GM12891 (cell line): Measurements from ENCODE around the gene KIAA1549.

ENCODE experiments used
- DNase-seq: peaks from one replicate; pipeline ENCODE4 v3.0.0; 2011; ENCODE audit warnings: low spot score; ENCODE audit not compliant: insufficient read length
- FAIRE-seq: peaks from 2 replicates; lab custom pipeline; 2011; peaks lifted over from hg19 to GRCh38; lab: Jason Lieb, UNC
- PAX5 ChIP-seq: IDR thresholded peaks from 2 replicates; pipeline ENCODE4 v1.6.1; 2011; ENCODE audit warnings: low read length, moderate library complexity, mild to moderate bottlenecking; ENCODE audit not compliant: insufficient read depth, severe bottlenecking
- POLR2A ChIP-seq: IDR thresholded peaks from 2 replicates; pipeline ENCODE4 v1.6.1; 2011; ENCODE audit warnings: low read depth, low read length, control low read depth
- POLR2AphosphoS5 ChIP-seq: IDR thresholded peaks from 2 replicates; pipeline ENCODE4 v1.6.1; 2011; ENCODE audit warnings: low read depth, low read length, control low read depth
- POU2F2 ChIP-seq: IDR thresholded peaks from 2 replicates; pipeline ENCODE4 v1.6.1; 2011; ENCODE audit warnings: low read depth, mild to moderate bottlenecking, control low read depth, low read length, moderate library complexity
- SPI1 ChIP-seq: IDR thresholded peaks from 2 replicates; pipeline ENCODE4 v1.6.1; 2011; ENCODE audit warnings: low read depth, low read length, control low read depth
- TAF1 ChIP-seq: IDR thresholded peaks from 2 replicates; pipeline ENCODE4 v1.6.1; 2011; ENCODE audit warnings: low read depth, low read length, control low read depth

KIAA1549 gene

GRCh38 chr7:138889582-138890498, 91.3 kb downstream of the KIAA1549 start:
- no peak for DNase-seq
- FAIRE-seq = no peak

GRCh38 chr7:138887872-138888656, 93.1 kb downstream of the KIAA1549 start:
- FAIRE-seq = no peak
- no peak for DNase-seq
- TF ChIP-seq POLR2AphosphoS5 = no peak
- no peak for TF ChIP-seq SPI1

More at GRCh38 chr7:138889582-138890498, 91.3 kb downstream of the KIAA1549 start:
- no peak for TF ChIP-seq POLR2AphosphoS5
- no peak for TF ChIP-seq PAX5
- no peak for TF ChIP-seq SPI1
- TF ChIP-seq POLR2A = no peak
- no peak for TF ChIP-seq POU2F2
- no peak for TF ChIP-seq TAF1

DNA sequence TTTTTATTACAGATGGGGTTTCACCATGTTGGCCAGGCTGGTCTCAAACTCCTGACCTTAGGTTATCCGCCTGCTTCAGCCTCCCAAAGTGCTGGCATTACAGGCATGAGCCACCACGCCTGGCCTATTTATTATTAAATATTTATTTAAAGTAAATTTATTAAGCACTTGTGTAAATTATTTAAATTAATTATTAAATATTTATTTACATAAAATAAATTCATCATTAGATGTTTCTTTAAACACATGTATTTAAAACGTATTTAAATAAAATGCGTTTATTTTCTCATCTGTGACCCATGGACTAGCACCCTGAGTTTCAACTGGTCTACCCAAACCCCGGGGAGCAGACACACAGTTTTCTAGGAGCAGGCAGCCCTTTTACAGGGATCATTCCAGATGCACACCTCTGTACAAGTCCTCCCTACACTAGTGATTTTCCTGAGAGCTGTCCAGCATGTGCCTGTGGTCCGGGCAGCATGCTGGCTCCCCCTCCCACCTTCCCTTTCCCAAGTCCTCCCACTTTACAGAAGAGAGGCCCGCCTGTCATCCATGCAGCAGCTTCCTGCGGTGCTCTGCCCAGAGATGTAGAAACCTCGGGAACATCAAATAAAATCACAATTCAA, 94.0 kb downstream of the KIAA1549 start:
- FAIRE-seq = no peak

DNA sequence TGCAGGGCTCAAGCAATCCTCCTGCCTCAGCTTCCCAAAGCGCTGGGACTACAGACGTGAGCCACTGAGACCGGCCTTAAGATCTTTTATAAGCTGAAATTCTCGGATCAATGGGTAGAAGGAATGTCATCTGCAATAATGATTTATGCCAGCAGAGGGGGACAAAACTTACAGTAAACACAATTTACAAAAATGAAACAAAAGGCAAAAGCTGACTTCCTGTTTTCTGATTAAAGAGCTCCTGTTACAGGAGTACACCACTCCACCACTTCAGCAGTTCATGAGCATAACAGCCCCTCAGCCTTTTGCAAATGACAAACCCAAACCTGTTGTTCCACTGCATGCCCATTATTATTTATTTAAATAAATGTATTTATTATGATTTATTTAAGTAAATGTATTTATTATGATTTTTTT, 94.7 kb downstream of the KIAA1549 start:
- DNase-seq = peak; percentile 37
- FAIRE-seq = no peak
- TF ChIP-seq POLR2A (no peak), SPI1 (peak; percentile 96)

More for the DNA sequence above, 94.0 kb downstream of the KIAA1549 start:
- no peak for TF ChIP-seq PAX5
- no peak for TF ChIP-seq POU2F2
- TF ChIP-seq POLR2AphosphoS5 = no peak
- no peak for TF ChIP-seq SPI1
- TF ChIP-seq TAF1 = no peak
- no peak for TF ChIP-seq POLR2A
- no peak for DNase-seq

GRCh38 chr7:138885383-138886147, 95.6 kb downstream of the KIAA1549 start:
- TF ChIP-seq PAX5 (no peak), POU2F2 (no peak), POLR2AphosphoS5 (no peak), TAF1 (no peak), SPI1 (no peak), POLR2A (no peak)
- FAIRE-seq (no peak), DNase-seq (no peak)

DNA sequence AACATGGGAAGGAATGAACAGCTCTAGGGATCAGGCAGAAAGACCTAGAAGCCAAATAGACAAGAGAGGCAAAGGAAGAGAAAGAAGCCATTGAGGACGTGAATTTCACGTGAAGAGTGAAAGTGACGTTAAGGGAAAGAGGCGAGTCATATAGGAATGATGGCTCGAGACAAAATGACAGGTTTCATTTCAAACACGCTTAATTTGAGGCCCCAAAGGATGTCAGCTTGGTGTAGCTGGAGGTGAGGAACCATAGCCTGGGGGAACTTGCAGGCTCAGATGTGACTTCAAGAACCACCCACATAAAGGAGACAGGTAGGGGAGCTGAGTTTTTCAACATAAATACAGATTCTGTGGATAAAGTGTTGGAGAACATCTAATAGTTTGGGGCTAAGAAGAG, 98.9 kb downstream of the KIAA1549 start:
- DNase-seq (no peak), FAIRE-seq (no peak)
- no peak for TF ChIP-seq PAX5
- TF ChIP-seq POU2F2 = no peak

- TF ChIP-seq TAF1 (no peak), POU2F2 (no peak), PAX5 (no peak), POLR2A (no peak), POLR2AphosphoS5 (no peak), SPI1 (no peak)
- DNase-seq (no peak), FAIRE-seq (no peak)
Observed at GRCh38 chr7:138881579-138882188, 99.5 kb downstream of the KIAA1549 start.

DNA sequence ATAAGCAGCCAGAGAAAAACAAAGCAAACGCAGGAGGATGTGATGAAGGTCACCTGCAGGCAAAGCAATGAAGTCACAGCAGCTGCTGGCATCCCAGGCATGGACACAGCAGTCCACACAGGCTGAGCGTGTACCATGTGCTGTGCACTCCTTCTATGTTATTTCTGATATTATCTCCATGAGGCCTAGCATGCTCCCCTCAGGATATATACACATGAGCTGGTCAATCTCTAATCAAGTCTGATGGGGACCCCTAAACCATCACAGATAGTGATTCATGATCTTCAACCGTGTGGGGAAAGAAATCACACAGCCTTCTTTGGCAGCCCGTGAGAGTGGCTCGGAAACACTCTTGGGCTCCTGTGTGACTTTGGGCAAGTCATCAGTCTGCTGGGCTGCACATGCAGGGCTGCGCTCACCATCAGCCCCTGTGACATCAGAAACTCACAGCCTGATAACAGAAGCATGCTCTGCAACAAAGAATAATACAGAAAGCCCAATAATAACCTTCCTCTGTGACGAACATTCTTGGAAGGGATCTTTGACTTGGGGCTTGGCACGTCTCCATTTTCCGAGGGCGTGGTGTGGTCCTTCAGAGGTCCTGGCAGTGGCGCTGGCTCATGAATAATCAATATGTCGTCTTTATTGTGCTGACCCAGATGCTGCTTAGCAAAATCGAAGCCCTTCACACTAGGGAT, 100.2 kb downstream of the KIAA1549 start:
- no peak for TF ChIP-seq PAX5
- no peak for TF ChIP-seq POLR2AphosphoS5
- no peak for TF ChIP-seq POLR2A
- TF ChIP-seq TAF1 = no peak
- no peak for TF ChIP-seq POU2F2
- TF ChIP-seq SPI1 = no peak

DNA sequence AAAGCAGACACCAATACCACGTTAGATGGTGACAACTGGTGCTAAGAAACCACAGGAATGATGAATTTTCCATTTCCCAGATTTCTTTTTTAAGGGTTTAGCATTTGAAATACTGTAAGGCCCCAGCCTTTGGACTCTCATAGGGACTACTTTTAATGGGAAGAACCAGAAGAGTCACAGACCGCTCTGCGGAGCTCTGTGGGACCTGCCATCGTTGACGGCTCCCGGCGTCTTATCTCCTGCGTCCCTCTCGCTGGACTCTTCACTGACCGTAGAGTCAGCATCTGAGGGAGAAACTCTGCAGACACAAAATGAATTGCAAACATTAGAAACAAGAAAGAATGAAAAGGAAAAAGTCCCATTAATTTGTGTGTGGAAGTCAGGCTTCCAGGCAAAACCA, 101.8 kb downstream of the KIAA1549 start:
- no peak for TF ChIP-seq POU2F2
- TF ChIP-seq POLR2A = no peak
- no peak for TF ChIP-seq POLR2AphosphoS5
- no peak for TF ChIP-seq TAF1
- TF ChIP-seq PAX5 = no peak
- no peak for TF ChIP-seq SPI1
- no peak for FAIRE-seq
- DNase-seq = no peak

More for the DNA sequence above, 100.2 kb downstream of the KIAA1549 start:
- no peak for DNase-seq
- FAIRE-seq = no peak
